Neuronal stem cell (in vitro differentiated cells): ENCODE measurements around the gene TMEM51.

Experiments
- DNase-seq: peaks from one replicate; pipeline ENCODE4 v3.0.0-alpha.2; 2013; ENCODE audit warnings: low spot score
- H2AFZ ChIP-seq: one replicate; pipeline ENCODE4 v1.6.1; 2013; ENCODE audit warnings: mild to moderate bottlenecking, low read length, inconsistent platforms
- H2AK5ac ChIP-seq: 2 replicates; pipeline ENCODE4 v1.6.1; 2013; ENCODE audit warnings: low read depth, mild to moderate bottlenecking, inconsistent platforms, low read length, moderate library complexity, mixed read lengths
- H2BK120ac ChIP-seq: 2 replicates; pipeline ENCODE4 v1.6.1; 2013; ENCODE audit warnings: low read depth, mild to moderate bottlenecking, inconsistent platforms, low read length, moderate library complexity, mixed read lengths
- H2BK12ac ChIP-seq: one replicate; pipeline ENCODE4 v1.6.1; 2013; ENCODE audit warnings: low read length, inconsistent platforms
- H2BK15ac ChIP-seq: 2 replicates; pipeline ENCODE4 v1.6.1; 2013; ENCODE audit warnings: mild to moderate bottlenecking, low read length, inconsistent platforms, mixed read lengths
- H2BK5ac ChIP-seq: one replicate; pipeline ENCODE4 v1.6.1; 2013; ENCODE audit warnings: inconsistent platforms, mild to moderate bottlenecking, low read length, moderate library complexity
- H3K14ac ChIP-seq: one replicate; pipeline ENCODE4 v1.6.1; 2013; ENCODE audit warnings: low read length, inconsistent platforms
- H3K18ac ChIP-seq: 2 replicates; pipeline ENCODE4 v1.6.1; 2013; ENCODE audit warnings: low read length, inconsistent platforms
- H3K23ac ChIP-seq: 2 replicates; pipeline ENCODE4 v1.6.1; 2013; ENCODE audit warnings: low read depth, mild to moderate bottlenecking, mixed read lengths, low read length, inconsistent platforms; ENCODE audit not compliant: poor library complexity
- H3K27ac ChIP-seq: replicated peaks from 3 replicates; pipeline ENCODE4 v1.5.1; 2013; ENCODE audit warnings: low read length, inconsistent platforms
- H3K27me3 ChIP-seq, 3 experiments: 2 replicates each; pipeline ENCODE4 v1.6.1; 2013; ENCODE audit warnings: low read length in 3 of 3, mild to moderate bottlenecking in 2 of 3, inconsistent platforms in 1 of 3, low read depth in 1 of 3, mixed read lengths in 1 of 3, moderate library complexity in 1 of 3; ENCODE audit not compliant: control insufficient read depth in 3 of 3, insufficient read depth in 3 of 3
- H3K36me3 ChIP-seq, 2 donors: replicated peaks in 1 of 2; 2 replicates each; pipeline ENCODE4 v1.6.1; 2013; ENCODE audit warnings: low read length in 2 of 2; ENCODE audit not compliant: control insufficient read depth in 2 of 2, insufficient read depth in 2 of 2
- H3K4ac ChIP-seq: 2 replicates; pipeline ENCODE4 v1.6.1; 2013; ENCODE audit warnings: inconsistent platforms, mild to moderate bottlenecking, low read length, moderate library complexity
- H3K4me1 ChIP-seq, 2 donors: 1 replicate in 1 of 2; 2 replicates in 1 of 2; pipeline ENCODE4 v1.6.1; 2013; ENCODE audit warnings: low read length in 2 of 2, low read depth in 1 of 2; ENCODE audit not compliant: control insufficient read depth in 2 of 2, insufficient read depth in 1 of 2
- H3K4me2 ChIP-seq: one replicate; pipeline ENCODE4 v1.6.1; 2013; ENCODE audit warnings: mild to moderate bottlenecking, low read length, inconsistent platforms; ENCODE audit not compliant: insufficient read depth, poor library complexity, severe bottlenecking
- H3K4me3 ChIP-seq, 2 donors: 2 replicates each; pipeline ENCODE4 v1.5.1; 2013; ENCODE audit warnings: low read length in 2 of 2, mild to moderate bottlenecking in 2 of 2, inconsistent platforms in 1 of 2, moderate library complexity in 1 of 2
- H3K79me1 ChIP-seq: one replicate; pipeline ENCODE4 v1.6.1; 2013; ENCODE audit warnings: low read depth, mild to moderate bottlenecking, inconsistent platforms, low read length, moderate library complexity
- H3K9ac ChIP-seq: one replicate; pipeline ENCODE4 v1.6.1; 2013; ENCODE audit warnings: mild to moderate bottlenecking, low read depth, low read length, inconsistent platforms; ENCODE audit not compliant: poor library complexity
- H3K9me3 ChIP-seq, 2 donors: replicated peaks in 1 of 2; 2 replicates each; pipeline versions ENCODE3 to v1.6.1; 2013; ENCODE audit warnings: low read length in 2 of 2, mild to moderate bottlenecking in 2 of 2, inconsistent platforms in 1 of 2, low read depth in 1 of 2, mixed read lengths in 1 of 2, moderate library complexity in 1 of 2; ENCODE audit not compliant: control insufficient read depth in 2 of 2, insufficient read depth in 1 of 2
- H4K8ac ChIP-seq: one replicate; pipeline ENCODE4 v1.6.1; 2013; ENCODE audit warnings: low read depth, mild to moderate bottlenecking, inconsistent platforms, low read length, moderate library complexity
- H4K91ac ChIP-seq: one replicate; pipeline ENCODE4 v1.6.1; 2013; ENCODE audit warnings: low read length, low read depth, mild to moderate bottlenecking, inconsistent platforms; ENCODE audit not compliant: poor library complexity
- WGBS, 2 donors: extraction: QIAGEN DNeasy Blood & Tissue Kit; methylation state at CpG; one replicate each; pipeline ENCODE4 v1.1.7; 2013; ENCODE audit warnings: missing lambda C conversion rate in 2 of 2, mixed read lengths in 1 of 2; ENCODE audit not compliant: insufficient read length in 2 of 2, insufficient replicate concordance in 1 of 2; ENCODE audit errors: extremely low coverage in 2 of 2; 5-methylcytosine and 5-hydroxymethylcytosine counted together

Gene TMEM51

DNA sequence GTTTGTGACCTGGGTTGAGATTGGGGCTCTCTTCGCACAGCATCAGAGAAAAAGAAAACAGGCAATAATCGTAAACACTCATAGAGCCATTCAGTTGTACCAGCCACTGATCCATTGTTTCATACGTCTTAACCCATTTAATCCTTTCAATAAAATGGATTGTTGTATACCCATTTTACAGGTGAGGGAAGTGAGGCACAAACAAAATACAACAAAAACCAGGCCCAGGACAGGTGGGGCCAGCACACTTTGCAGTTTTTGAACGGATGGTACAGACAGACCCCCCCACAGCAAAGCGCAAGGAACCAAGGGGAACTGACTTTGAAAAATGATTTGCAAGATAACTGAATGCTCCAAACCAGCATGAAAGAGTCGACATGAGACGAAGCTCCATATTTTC, 89.2 kb downstream of the TMEM51 start:
- H3K14ac ChIP-seq: no peak overlapping the region
- H3K36me3 ChIP-seq: no peaks in the 10 kb centered on the region
- no peak overlapping the region for H3K4me3 ChIP-seq
- H3K4me1 ChIP-seq: peaks cover 6 to 7% of the 10 kb centered on the region in 2 donors
- no peak for DNase-seq
- H2BK15ac ChIP-seq: no peak overlapping the region
- no peak overlapping the region for H2AK5ac ChIP-seq
- no peak overlapping the region for H4K91ac ChIP-seq
- H3K23ac ChIP-seq: no peak overlapping the region
- H3K79me1 ChIP-seq: no peaks in the 10 kb centered on the region
- H2BK120ac ChIP-seq: no peak overlapping the region
- H2BK12ac ChIP-seq: no peak overlapping the region
- WGBS, 2 donors: no CpG with 5 or more reads among the region's 7 CpGs
- no peak overlapping the region for H2AFZ ChIP-seq
- H3K9ac ChIP-seq: no peak overlapping the region
- H4K8ac ChIP-seq: no peak overlapping the region
- H3K18ac ChIP-seq: no peak overlapping the region
- H3K27ac ChIP-seq: no peak overlapping the region
- no peak overlapping the region for H3K4ac ChIP-seq
- no peak overlapping the region for H2BK5ac ChIP-seq
- peaks cover 0 to 6% of the 10 kb centered on the region in 2 donors for H3K9me3 ChIP-seq
- H3K4me2 ChIP-seq: no peak overlapping the region
- H3K27me3 ChIP-seq: no peaks in the 10 kb centered on the region

GRCh38 chr1:15243275-15244043, 89.9 kb downstream of the TMEM51 start:
- Histone ChIP-seq H2AFZ (peak overlapping the region; percentile 66), H2BK120ac (no peak overlapping the region), H3K9me3 (peaks cover 0 to 6% of the 10 kb centered on the region in 2 donors), H3K27me3 (no peaks in the 10 kb centered on the region), H2AK5ac (no peak overlapping the region), H2BK12ac (no peak overlapping the region), H3K27ac (no peak overlapping the region), H3K4me2 (no peak overlapping the region), H3K14ac (no peak overlapping the region), H3K18ac (peak overlapping the region; percentile 13), H3K9ac (no peak overlapping the region), H3K23ac (no peak overlapping the region), H4K8ac (no peak overlapping the region), H3K4me1 (peaks cover 6 to 7% of the 10 kb centered on the region in 2 donors), H4K91ac (no peak overlapping the region), H2BK15ac (no peak overlapping the region), H2BK5ac (no peak overlapping the region), H3K36me3 (no peaks in the 10 kb centered on the region), H3K4ac (no peak overlapping the region), H3K79me1 (no peaks in the 10 kb centered on the region), H3K4me3 (no peak overlapping the region)
- no peak for DNase-seq
- no CpG with 5 or more reads among the region's 10 CpGs for WGBS, 2 donors

- Histone ChIP-seq H2AK5ac (no peak overlapping the region), H4K91ac (no peak overlapping the region), H3K4ac (no peak overlapping the region), H3K4me1 (peaks cover 6 to 7% of the 10 kb centered on the region in 2 donors), H4K8ac (no peak overlapping the region), H3K9ac (no peak overlapping the region), H3K4me3 (no peak overlapping the region), H3K18ac (no peak overlapping the region), H3K27ac (no peak overlapping the region), H3K79me1 (no peaks in the 10 kb centered on the region), H3K23ac (no peak overlapping the region), H3K14ac (no peak overlapping the region), H2AFZ (no peak overlapping the region), H3K36me3 (no peaks in the 10 kb centered on the region), H3K4me2 (no peak overlapping the region), H3K9me3 (peaks cover 0 to 6% of the 10 kb centered on the region in 2 donors), H2BK15ac (no peak overlapping the region), H3K27me3 (peaks cover 0 to 5% (median 0%) of the 10 kb centered on the region in 3 experiments), H2BK120ac (no peak overlapping the region), H2BK5ac (no peak overlapping the region), H2BK12ac (no peak overlapping the region)
- no peak for DNase-seq
- no CpG with 5 or more reads among the region's 5 CpGs for WGBS, 2 donors
These were observed 91.3 kb downstream of the TMEM51 start for GRCh38 chr1:15244813-15245212.

- H4K91ac ChIP-seq: no peak overlapping the region
- H2BK12ac ChIP-seq: no peak overlapping the region
- H2BK15ac ChIP-seq: no peak overlapping the region
- no peak overlapping the region for H3K27ac ChIP-seq
- H3K9me3 ChIP-seq: peaks cover 0 to 6% of the 10 kb centered on the region in 2 donors
- no peak overlapping the region for H3K4ac ChIP-seq
- H2BK120ac ChIP-seq: no peak overlapping the region
- no peak overlapping the region for H3K18ac ChIP-seq
- no peak overlapping the region for H3K4me3 ChIP-seq
- peaks cover 6 to 7% of the 10 kb centered on the region in 2 donors for H3K4me1 ChIP-seq
- no peaks in the 10 kb centered on the region for H3K36me3 ChIP-seq
- H3K9ac ChIP-seq: no peak overlapping the region
- H3K23ac ChIP-seq: no peak overlapping the region
- no peak overlapping the region for H4K8ac ChIP-seq
- H3K14ac ChIP-seq: no peak overlapping the region
- WGBS, 2 donors: no CpG with 5 or more reads among the region's 11 CpGs
- peaks cover 0 to 5% (median 0%) of the 10 kb centered on the region in 3 experiments for H3K27me3 ChIP-seq
- DNase-seq: no peak
- H2AK5ac ChIP-seq: no peak overlapping the region
- no peak overlapping the region for H2BK5ac ChIP-seq
- H2AFZ ChIP-seq: no peak overlapping the region
- no peaks in the 10 kb centered on the region for H3K79me1 ChIP-seq
- H3K4me2 ChIP-seq: no peak overlapping the region
These were observed 92.2 kb downstream of the TMEM51 start for GRCh38 chr1:15245593-15246360.
